ENCODE data around the gene PPY. TPM values are rescaled to one million over a fixed set of nuclear protein-coding genes. Genes with fewer than 3 reads are reported as not detected.

The PPY gene
- polyA plus RNA-seq, 3 donors = not detected

DNA sequence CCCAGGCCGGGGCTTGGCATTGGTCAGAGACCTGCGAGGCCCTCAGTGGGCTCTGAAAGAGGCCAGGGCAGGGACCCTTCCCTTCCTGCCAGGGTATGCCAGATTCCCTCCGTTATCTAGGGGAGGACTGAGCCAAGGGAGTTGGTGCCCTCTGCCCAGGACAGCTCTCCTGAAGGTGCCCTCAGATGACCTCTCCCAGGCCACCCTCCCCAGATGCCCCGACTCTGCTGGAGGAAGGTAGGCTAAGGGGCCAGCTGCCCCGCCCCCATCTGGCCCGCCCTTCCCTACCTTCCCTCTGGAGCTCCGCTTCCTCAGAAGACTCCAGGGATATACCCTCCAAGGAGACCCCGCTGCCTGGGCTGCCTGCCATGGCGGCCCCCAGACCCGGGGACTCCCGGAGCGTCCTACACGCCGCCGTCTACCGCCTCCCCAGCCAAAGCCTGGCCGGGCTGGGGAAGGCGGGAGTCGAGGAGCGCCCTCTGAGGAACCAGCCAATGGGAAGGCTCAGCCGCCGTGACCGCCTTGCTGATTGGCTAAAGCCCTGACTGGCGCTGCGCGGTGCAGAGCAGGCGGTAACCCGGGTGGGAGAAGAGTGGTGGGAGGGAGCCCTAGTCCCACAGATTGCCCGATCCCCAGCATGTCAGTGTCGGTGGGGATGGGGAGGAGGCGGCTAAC lies 42.0 kb downstream of the PPY start:
- TF ChIP-seq, protein P1, sequence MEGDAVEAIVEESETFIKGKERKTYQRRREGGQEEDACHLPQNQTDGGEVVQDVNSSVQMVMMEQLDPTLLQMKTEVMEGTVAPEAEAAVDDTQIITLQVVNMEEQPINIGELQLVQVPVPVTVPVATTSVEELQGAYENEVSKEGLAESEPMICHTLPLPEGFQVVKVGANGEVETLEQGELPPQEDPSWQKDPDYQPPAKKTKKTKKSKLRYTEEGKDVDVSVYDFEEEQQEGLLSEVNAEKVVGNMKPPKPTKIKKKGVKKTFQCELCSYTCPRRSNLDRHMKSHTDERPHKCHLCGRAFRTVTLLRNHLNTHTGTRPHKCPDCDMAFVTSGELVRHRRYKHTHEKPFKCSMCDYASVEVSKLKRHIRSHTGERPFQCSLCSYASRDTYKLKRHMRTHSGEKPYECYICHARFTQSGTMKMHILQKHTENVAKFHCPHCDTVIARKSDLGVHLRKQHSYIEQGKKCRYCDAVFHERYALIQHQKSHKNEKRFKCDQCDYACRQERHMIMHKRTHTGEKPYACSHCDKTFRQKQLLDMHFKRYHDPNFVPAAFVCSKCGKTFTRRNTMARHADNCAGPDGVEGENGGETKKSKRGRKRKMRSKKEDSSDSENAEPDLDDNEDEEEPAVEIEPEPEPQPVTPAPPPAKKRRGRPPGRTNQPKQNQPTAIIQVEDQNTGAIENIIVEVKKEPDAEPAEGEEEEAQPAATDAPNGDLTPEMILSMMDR (IDR thresholded peaks at IDR 0.05) = no peak
- H4K20me1 ChIP-seq (ENCODE audit: insufficient read depth, low read length) = no peaks in the 10 kb centered on the region
- peak overlapping the region; percentile 75 to 89 for H3K4me3 Mint-ChIP-seq
- H3K27ac Mint-ChIP-seq = peak overlapping the region in 2 of 7 donors; percentile 53 to 61
- peaks cover 12% of the 10 kb centered on the region for H3K4me1 Mint-ChIP-seq
- no peaks in the 10 kb centered on the region for H3K79me2 ChIP-seq (ENCODE audit: insufficient read depth, low read length)
- 3% methylated on average over 19 of the region's 31 CpGs for WGBS (ENCODE audit: insufficient coverage)
- H3K36me3 Mint-ChIP-seq = no peaks in the 10 kb centered on the region
- peaks cover 3 to 23% of the 10 kb centered on the region in 2 donors for H3K27me3 ChIP-seq (ENCODE audit: control insufficient read depth in 2 of 2, insufficient read depth in 2 of 2, low read length in 2 of 2)
- intact Hi-C loops (cut with micrococcal nuclease) = no loop called here
- peak overlapping the region; percentile 89 for H2AFZ ChIP-seq (ENCODE audit: insufficient read depth, low read depth, low read length, poor library complexity, severe bottlenecking)
- H3K9me3 Mint-ChIP-seq = peaks cover 0 to 3% (median 0%) of the 10 kb centered on the region in 7 donors
- H3K27me3 Mint-ChIP-seq (ENCODE audit: low read depth in 3 of 3) = peaks cover 16 to 37% (median 30%) of the 10 kb centered on the region in 3 donors
- peak overlapping the region; percentile 10 to 67 (median 38) for H3K4me3 ChIP-seq (replicated peaks in 1 of 3; ENCODE audit: low read depth in 2 of 3, low read length in 3 of 3)
- H3K27ac ChIP-seq (ENCODE audit: low read depth in 1 of 2, low read length in 2 of 2) = no peak overlapping the region
- H3K4me2 ChIP-seq (replicated peaks; ENCODE audit: extremely low read depth, low read length, poor library complexity, severe bottlenecking) = peak overlapping the region; percentile 79
- H3K36me3 ChIP-seq (replicated peaks in 1 of 2; ENCODE audit: control insufficient read depth in 1 of 2, insufficient read depth in 2 of 2, low read length in 2 of 2) = no peaks in the 10 kb centered on the region
- peak overlapping the region; percentile 1 for H3K9ac ChIP-seq (ENCODE audit: insufficient read depth, low read length, poor library complexity, severe bottlenecking)
- peaks cover 12 to 15% of the 10 kb centered on the region in 2 donors for H3K4me1 ChIP-seq (ENCODE audit: control insufficient read depth in 1 of 2, insufficient read depth in 2 of 2, low read length in 2 of 2)
- H3K9me3 ChIP-seq (replicated peaks in 1 of 2; ENCODE audit: control insufficient read depth in 1 of 2, insufficient read depth in 1 of 2, low read length in 2 of 2) = no peaks in the 10 kb centered on the region
- DNase-seq = peak; percentile 75 to 90 (median 79)

DNA sequence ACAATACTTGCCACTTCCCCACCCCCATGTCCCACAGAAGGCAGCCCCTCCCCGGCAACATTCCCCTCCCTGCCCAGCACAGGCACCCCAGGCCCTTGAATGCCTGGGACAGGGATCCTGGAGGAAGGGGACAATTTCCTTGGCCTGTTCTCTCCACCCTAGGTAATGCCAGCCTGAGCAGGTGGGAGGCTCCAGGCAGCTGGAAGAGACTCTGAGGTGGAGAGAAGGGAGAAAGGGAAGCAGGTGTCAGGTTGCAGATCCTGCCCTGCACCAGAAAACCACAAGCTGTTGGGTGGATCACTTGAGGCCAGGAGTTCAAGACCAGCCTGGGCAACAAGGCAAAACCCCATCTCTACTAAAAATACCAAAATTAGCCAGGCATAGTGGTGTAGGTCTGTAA lies 43.8 kb downstream of the PPY start:
- WGBS (ENCODE audit: insufficient coverage) = 40% methylated on average over 1 of the region's 1 CpG
- H3K27me3 Mint-ChIP-seq (ENCODE audit: low read depth in 3 of 3) = peaks cover 8 to 22% (median 21%) of the 10 kb centered on the region in 3 donors

More for the DNA sequence above, 43.8 kb downstream of the PPY start:
- no peak for DNase-seq
- Histone ChIP-seq H3K4me3 (replicated peaks in 1 of 3; ENCODE audit: low read depth in 2 of 3, low read length in 3 of 3) (no peak overlapping the region), H2AFZ (ENCODE audit: insufficient read depth, low read depth, low read length, poor library complexity, severe bottlenecking) (no peak overlapping the region), H3K79me2 (ENCODE audit: insufficient read depth, low read length) (no peaks in the 10 kb centered on the region), H3K36me3 (replicated peaks in 1 of 2; ENCODE audit: control insufficient read depth in 1 of 2, insufficient read depth in 2 of 2, low read length in 2 of 2) (no peaks in the 10 kb centered on the region), H3K27me3 (ENCODE audit: control insufficient read depth in 2 of 2, insufficient read depth in 2 of 2, low read length in 2 of 2) (peaks cover 0 to 5% of the 10 kb centered on the region in 2 donors), H3K4me2 (replicated peaks; ENCODE audit: extremely low read depth, low read length, poor library complexity, severe bottlenecking) (no peak overlapping the region), H3K4me1 (ENCODE audit: control insufficient read depth in 1 of 2, insufficient read depth in 2 of 2, low read length in 2 of 2) (peaks cover 12 to 15% of the 10 kb centered on the region in 2 donors), H3K9ac (ENCODE audit: insufficient read depth, low read length, poor library complexity, severe bottlenecking) (no peak overlapping the region), H3K27ac (ENCODE audit: low read depth in 1 of 2, low read length in 2 of 2) (no peak overlapping the region), H3K9me3 (replicated peaks in 1 of 2; ENCODE audit: control insufficient read depth in 1 of 2, insufficient read depth in 1 of 2, low read length in 2 of 2) (no peaks in the 10 kb centered on the region), H4K20me1 (ENCODE audit: insufficient read depth, low read length) (no peaks in the 10 kb centered on the region)
- TF ChIP-seq, protein P1 (IDR thresholded peaks at IDR 0.05) = no peak
- no peak overlapping the region for H3K27ac Mint-ChIP-seq
- no peak overlapping the region for H3K4me3 Mint-ChIP-seq
- H3K36me3 Mint-ChIP-seq = no peaks in the 10 kb centered on the region
- peaks cover 12% of the 10 kb centered on the region for H3K4me1 Mint-ChIP-seq
- intact Hi-C loops (cut with micrococcal nuclease) = no loop called here
- H3K9me3 Mint-ChIP-seq = no peaks in the 10 kb centered on the region
